Inflammatory macrophage (primary cell): ENCODE data around the gene SLC9A8.
"Not testable (repeated sequence)": the region's sequence is repeated elsewhere in the genome, so short reads cannot be mapped to it uniquely, and the experiment has no call there.

ENCODE experiments used
- DNase-seq, 2 donors: peaks; one replicate each; pipeline ENCODE4 v3.0.0-alpha.2; 2020 to 2022

The SLC9A8 gene

GRCh38 chr20:49786668-49787370 lies 25.8 kb upstream of the SLC9A8 start:
- no peak for DNase-seq

- no peak for DNase-seq
Measured at GRCh38 chr20:49787371-49788357, 25.0 kb upstream of the SLC9A8 start.

GRCh38 chr20:49790077-49790798 lies 22.4 kb upstream of the SLC9A8 start:
- peak; percentile 45 to 57 for DNase-seq

- no peak for DNase-seq
Measured at GRCh38 chr20:49791165-49791564, 21.5 kb upstream of the SLC9A8 start.

- peak in 1 of 2 donors; percentile 25 for DNase-seq
Measured at GRCh38 chr20:49792006-49792405, 20.6 kb upstream of the SLC9A8 start.

GRCh38 chr20:49792611-49793010 lies 20.0 kb upstream of the SLC9A8 start:
- DNase-seq = no peak

GRCh38 chr20:49794336-49795134 lies 18.1 kb upstream of the SLC9A8 start:
- peak; percentile 82 to 91 for DNase-seq

GRCh38 chr20:49795135-49795424 lies 17.5 kb upstream of the SLC9A8 start:
- no peak for DNase-seq

GRCh38 chr20:49796600-49797343 lies 15.9 kb upstream of the SLC9A8 start:
- no peak for DNase-seq

GRCh38 chr20:49797344-49797615 lies 15.3 kb upstream of the SLC9A8 start:
- no peak for DNase-seq

- DNase-seq = no peak
Measured at GRCh38 chr20:49798718-49799117, 13.9 kb upstream of the SLC9A8 start.

GRCh38 chr20:49799698-49800097 lies 12.9 kb upstream of the SLC9A8 start:
- DNase-seq = no peak

GRCh38 chr20:49803418-49803817 lies 9.2 kb upstream of the SLC9A8 start:
- no peak for DNase-seq

- no peak for DNase-seq
Measured at GRCh38 chr20:49804364-49804763, 8.3 kb upstream of the SLC9A8 start.

GRCh38 chr20:49805224-49805876 lies 7.3 kb upstream of the SLC9A8 start:
- not testable (repeated sequence) for DNase-seq

GRCh38 chr20:49808753-49809152 lies 3.9 kb upstream of the SLC9A8 start:
- peak; percentile 43 to 63 for DNase-seq

- DNase-seq = no peak
Measured at GRCh38 chr20:49809803-49810359, 2.7 kb upstream of the SLC9A8 start.

GRCh38 chr20:49810491-49811190 lies 2.0 kb upstream of the SLC9A8 start:
- DNase-seq = no peak

- DNase-seq = no peak
Measured at GRCh38 chr20:49811825-49812506, 662 bp upstream of the SLC9A8 start.
